ENCODE data around the gene KRTAP10-1.

GRCh38 chr21:44528634-44528995 is 11.4 kb downstream of the KRTAP10-1 start:
- TF ChIP-seq SIN3A (IDR thresholded peaks at IDR 0.05; ENCODE audit: borderline replicate concordance, insufficient read depth, low read depth, low read length) (no peak), POLR2AphosphoS5 (IDR thresholded peaks at IDR 0.05; ENCODE audit: low read depth, low read length) (no peak)
